Smooth muscle cell (in vitro differentiated cells): ENCODE measurements around the gene ATAD3B. TPM values are rescaled to one million over a fixed set of nuclear protein-coding genes. Genes with fewer than 3 reads are reported as not detected.
"Not testable (repeated sequence)": the region's sequence is repeated elsewhere in the genome, so short reads cannot be mapped to it uniquely, and the experiment has no call there.

Experiments used
- DNase-seq: peaks from one replicate; lab custom pipeline; 2025; ENCODE audit not compliant: unreplicated experiment; lab: John Stamatoyannopoulos, UW
- H2AFZ ChIP-seq: fragments of 200-600 bp; sonication (generic); 2 replicates; pipeline ENCODE4 v1.6.0; 2016; ENCODE audit warnings: antibody characterized with exemption, low read depth, mild to moderate bottlenecking
- H3F3A ChIP-seq: fragments of 200-600 bp; sonication (generic); 2 replicates; pipeline ENCODE4 v1.6.0; 2017; ENCODE audit warnings: antibody characterized with exemption, low read depth
- H3K27ac ChIP-seq: fragments of 200-600 bp; sonication (generic); 2 replicates; pipeline ENCODE4 v1.5.1; 2016; ENCODE audit warnings: low read depth, mild to moderate bottlenecking
- H3K27me3 ChIP-seq: fragments of 200-600 bp; sonication (generic); 2 replicates; pipeline ENCODE4 v1.6.1; 2016; ENCODE audit warnings: low read depth, mild to moderate bottlenecking
- H3K36me3 ChIP-seq: fragments of 200-600 bp; sonication (generic); 2 replicates; pipeline ENCODE4 v1.5.1; 2016; ENCODE audit warnings: low read depth
- H3K4me1 ChIP-seq: fragments of 200-600 bp; sonication (generic); 2 replicates; pipeline ENCODE4 v1.5.1; 2016; ENCODE audit warnings: low read depth
- H3K4me2 ChIP-seq: fragments of 200-600 bp; sonication (generic); 2 replicates; pipeline ENCODE4 v1.6.0; 2016; ENCODE audit warnings: mild to moderate bottlenecking
- H3K4me3 ChIP-seq: fragments of 200-600 bp; sonication (generic); 2 replicates; pipeline ENCODE4 v1.5.1; 2016; ENCODE audit warnings: mild to moderate bottlenecking
- H3K79me2 ChIP-seq: fragments of 200-600 bp; sonication (generic); 2 replicates; pipeline ENCODE4 v1.6.0; 2016; ENCODE audit warnings: low read depth, mild to moderate bottlenecking
- H3K9ac ChIP-seq: fragments of 200-600 bp; sonication (generic); 2 replicates; pipeline ENCODE4 v1.6.0; 2016; ENCODE audit warnings: low read depth
- H3K9me3 ChIP-seq: fragments of 200-600 bp; sonication (generic); replicated peaks from 2 replicates; pipeline ENCODE4 v1.5.1; 2016; ENCODE audit warnings: low read depth
- H4K20me1 ChIP-seq: fragments of 200-600 bp; sonication (generic); 2 replicates; pipeline ENCODE4 v1.6.0; 2016; ENCODE audit warnings: low read depth
- CTCF ChIP-seq: fragments of 200-600 bp; sonication (generic); IDR thresholded peaks from 2 replicates; pipeline ENCODE4 v1.5.1; 2017; ENCODE audit warnings: borderline replicate concordance, mild to moderate bottlenecking, antibody characterized with exemption; ENCODE audit not compliant: insufficient read depth, poor library complexity, severe bottlenecking
- WGBS: methylation state at CpG from one replicate; pipeline ENCODE4 v1.1.7; 2016; ENCODE audit warnings: low lambda C conversion rate; 5-methylcytosine and 5-hydroxymethylcytosine counted together
- polyA plus RNA-seq: library from polyadenylated mRNA; unstranded; fragments of >200 nt; fragmentation: Nextera tagmentation; extraction: Ambion mirVana; gene quantifications from 2 replicates; pipeline ENCODE4 v1.2.1, GENCODE V29; 2016
- total RNA-seq: library from RNA; depleted of rRNA; stranded (reverse); fragments of >200 nt; gene quantifications from 2 replicates; pipeline ENCODE4 v1.2.3, GENCODE V29; 2014

Gene ATAD3B
- total and polyA plus RNA-seq, 2 experiments from 2014 or later: 8.6 to 20.2 TPM

GRCh38 chr1:1483714-1484113 lies 12.1 kb downstream of the ATAD3B start:
- TF ChIP-seq CTCF: no peak

GRCh38 chr1:1484976-1485750 lies 13.6 kb downstream of the ATAD3B start:
- H3K9ac ChIP-seq, H2AFZ ChIP-seq, H3K9me3 ChIP-seq, H3K79me2 ChIP-seq, H3K36me3 ChIP-seq, H4K20me1 ChIP-seq, H3K27me3 ChIP-seq, DNase-seq, H3K4me2 ChIP-seq, H3K27ac ChIP-seq, H3K4me3 ChIP-seq, H3K4me1 ChIP-seq, H3F3A ChIP-seq: not testable (repeated sequence)
- 98% methylated on average over 32 of the region's 46 CpGs for WGBS

More at GRCh38 chr1:1483714-1484113, 12.1 kb downstream of the ATAD3B start:
- Histone ChIP-seq H3F3A (no peaks in the 10 kb centered on the region), H2AFZ (no peak overlapping the region), H3K4me2 (no peak overlapping the region), H4K20me1 (no peaks in the 10 kb centered on the region), H3K79me2 (no peaks in the 10 kb centered on the region), H3K27me3 (no peaks in the 10 kb centered on the region), H3K4me1 (no peaks in the 10 kb centered on the region), H3K9me3 (no peaks in the 10 kb centered on the region), H3K9ac (no peak overlapping the region), H3K27ac (no peak overlapping the region), H3K4me3 (no peak overlapping the region), H3K36me3 (peaks cover 6% of the 10 kb centered on the region)
- no peak for DNase-seq
- WGBS: 94% methylated on average over 16 of the region's 16 CpGs

GRCh38 chr1:1485755-1486317 lies 14.3 kb downstream of the ATAD3B start:
- not testable (repeated sequence) for H3K9me3 ChIP-seq, H3K27ac ChIP-seq, H3K4me3 ChIP-seq, H3K4me1 ChIP-seq, DNase-seq, H3K36me3 ChIP-seq, H3K9ac ChIP-seq, H3K27me3 ChIP-seq, H3K4me2 ChIP-seq, H3K79me2 ChIP-seq, H3F3A ChIP-seq, H4K20me1 ChIP-seq, H2AFZ ChIP-seq
- 97% methylated on average over 27 of the region's 31 CpGs for WGBS

- TF ChIP-seq CTCF: no peak
- no peak overlapping the region for H2AFZ ChIP-seq
- peaks cover 6% of the 10 kb centered on the region for H3K9me3 ChIP-seq
- H4K20me1 ChIP-seq: no peaks in the 10 kb centered on the region
- H3F3A ChIP-seq: no peaks in the 10 kb centered on the region
- WGBS: over 99% methylated on average over 18 of the region's 18 CpGs
- H3K36me3 ChIP-seq: peaks cover 17% of the 10 kb centered on the region
- no peaks in the 10 kb centered on the region for H3K4me1 ChIP-seq
- H3K27ac ChIP-seq: no peak overlapping the region
- no peaks in the 10 kb centered on the region for H3K79me2 ChIP-seq
- no peak for DNase-seq
- H3K27me3 ChIP-seq: no peaks in the 10 kb centered on the region
- no peak overlapping the region for H3K9ac ChIP-seq
- H3K4me3 ChIP-seq: no peak overlapping the region
- H3K4me2 ChIP-seq: no peak overlapping the region
Measured at GRCh38 chr1:1487701-1488100, 16.1 kb downstream of the ATAD3B start.
